Bone marrow (tissue), 2 donors: Measurements from ENCODE around the gene ZSCAN2.
"Not testable (repeated sequence)": the region's sequence is repeated elsewhere in the genome, so short reads cannot be mapped to it uniquely, and the experiment has no call there.

Experiments
- DNase-seq, 2 donors: peaks; one replicate each; lab custom pipeline; 2025; lab: John Stamatoyannopoulos, UW

Gene ZSCAN2

DNA sequence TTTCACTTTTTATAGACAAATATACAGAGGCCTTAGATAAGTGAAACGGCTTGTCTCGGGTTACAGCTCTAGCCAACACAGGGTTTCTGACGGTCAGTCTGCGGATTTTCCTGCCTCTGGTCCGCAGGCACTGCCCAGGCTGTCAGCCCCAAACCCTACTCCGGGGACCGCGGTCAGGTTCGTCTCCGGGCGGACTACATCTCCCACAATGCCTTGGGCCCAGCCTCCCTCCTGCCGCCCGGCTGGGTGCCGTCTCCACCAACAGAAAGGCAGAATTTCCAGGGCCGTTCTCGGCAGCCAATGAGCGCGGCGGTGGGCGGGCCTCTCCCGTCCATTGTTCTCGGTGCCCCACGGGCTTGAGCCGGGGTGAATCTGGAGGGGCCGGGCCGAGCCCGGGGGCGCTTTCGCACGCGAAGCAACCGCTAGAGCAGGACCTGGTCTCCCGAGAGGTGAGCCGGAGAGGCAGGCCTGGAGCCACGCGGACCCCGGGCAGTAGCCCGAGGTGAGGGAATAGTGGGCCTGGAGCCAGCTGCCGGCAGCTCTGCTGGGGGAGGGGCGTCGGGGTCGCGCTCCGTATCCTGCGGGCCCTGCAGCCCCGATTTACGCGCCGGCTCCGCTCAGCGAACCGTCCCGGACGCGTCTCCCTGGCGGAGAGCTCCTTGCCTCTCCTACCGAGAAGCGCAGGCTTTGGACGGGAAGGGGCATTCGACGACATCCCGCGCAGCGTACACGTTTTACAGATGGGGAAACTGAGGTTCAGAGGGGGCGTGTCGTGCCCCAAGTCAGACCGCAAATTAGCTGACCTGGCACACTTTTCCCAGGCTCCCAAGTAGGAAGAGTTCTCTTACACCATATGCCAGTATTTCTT, at the start of gene ZSCAN2:
ZSCAN2 (plus strand) TSS at position 323 of the 868 bp plus-strand sequence. CDS start 2,919 bp downstream, outside the sequence.
- peak; percentile 80 to 90 for DNase-seq

- not testable (repeated sequence) for DNase-seq
Measured at GRCh38 chr15:84551624-84552023, 49.2 kb upstream of the ZSCAN2 start.

DNA sequence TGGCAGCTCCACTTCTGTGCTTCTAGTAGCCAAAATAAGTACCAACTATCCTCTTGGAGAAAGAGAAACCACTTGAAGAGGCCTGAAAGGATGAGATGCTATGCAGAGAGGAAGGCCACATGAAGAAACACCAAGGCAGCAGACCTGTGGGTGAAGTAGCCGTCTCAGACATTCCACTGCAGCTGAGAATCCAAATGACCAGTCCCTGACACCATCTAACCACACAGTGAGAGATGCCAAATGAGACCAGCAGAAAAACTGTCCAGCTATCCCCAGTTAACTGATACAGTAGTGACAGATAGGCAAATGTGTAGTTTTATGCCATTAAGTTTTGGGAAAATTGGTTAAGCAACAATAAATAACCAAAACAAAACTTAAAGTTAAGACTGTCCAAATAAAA, 47.9 kb upstream of the ZSCAN2 start:
- DNase-seq: no peak

GRCh38 chr15:84556690-84557089, 44.1 kb upstream of the ZSCAN2 start:
- not testable (repeated sequence) for DNase-seq

DNA sequence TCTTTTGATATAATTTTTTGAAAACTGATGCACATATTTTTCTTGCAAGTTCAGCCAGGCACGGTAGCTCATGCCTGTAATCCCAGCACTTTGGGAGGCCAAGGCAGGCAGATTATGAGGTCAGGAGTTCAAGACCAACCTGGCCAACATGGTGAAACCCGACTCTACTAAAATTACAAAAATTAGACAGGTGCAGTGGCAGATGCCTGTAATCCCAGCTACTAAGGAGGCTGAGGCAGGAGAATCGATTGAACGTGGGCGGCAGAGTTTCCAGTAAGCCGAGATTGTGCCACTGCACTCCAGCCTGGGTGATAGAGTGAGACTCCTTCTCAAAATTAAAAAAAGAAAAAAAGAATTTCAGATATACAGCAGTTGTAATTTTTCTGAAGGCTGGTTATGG, 32.8 kb upstream of the ZSCAN2 start:
- DNase-seq: not testable (repeated sequence)

DNA sequence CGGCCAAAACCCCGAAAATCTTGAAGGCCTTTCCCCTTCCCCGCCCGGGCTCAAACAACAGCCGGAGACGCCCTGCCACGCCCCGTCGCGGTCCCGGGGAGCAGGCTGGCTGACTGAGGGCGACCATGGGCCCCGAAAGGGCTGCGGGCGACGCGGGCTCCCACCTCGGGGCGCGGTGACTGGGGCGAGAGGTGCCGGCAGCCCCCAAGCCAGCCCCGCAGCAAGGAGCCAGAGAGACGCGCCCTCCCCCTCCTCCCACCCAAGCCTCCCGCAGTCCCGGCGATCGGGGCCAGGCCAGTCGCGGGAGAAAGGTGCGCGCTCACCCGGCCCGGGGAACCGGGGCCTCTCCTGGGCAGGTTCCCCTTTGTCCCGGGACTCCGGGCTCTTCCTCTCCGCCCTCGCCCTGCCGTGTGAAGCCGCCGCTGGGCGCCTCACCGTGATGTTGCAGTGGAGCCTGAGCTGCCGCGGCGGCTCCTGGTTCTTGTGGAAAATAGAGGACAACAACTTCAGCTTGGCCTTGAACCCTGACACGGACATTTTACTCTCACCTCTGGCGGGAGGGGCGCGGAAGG, 30.6 kb upstream of the ZSCAN2 start:
- DNase-seq: peak in 1 of 2 donors; percentile 71

DNA sequence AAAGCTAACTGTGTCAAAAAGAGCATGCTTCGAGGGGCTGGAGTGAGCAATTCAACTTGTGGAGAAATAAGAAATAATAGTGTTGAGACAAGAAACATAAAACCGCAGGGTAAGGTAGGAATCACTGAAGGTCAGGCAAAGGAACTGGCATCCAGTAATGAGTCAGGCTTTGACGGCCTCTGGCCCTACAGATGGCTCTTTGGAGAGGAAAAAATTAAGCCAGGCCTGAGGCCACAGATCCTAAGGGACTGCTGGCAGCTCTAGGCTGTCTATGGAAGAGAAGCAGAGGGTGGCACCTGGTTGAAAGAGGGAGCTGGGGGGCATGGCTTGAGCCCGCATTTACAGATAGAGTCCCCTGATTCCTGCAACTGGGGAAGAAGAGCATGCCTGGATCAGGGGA, 28.6 kb upstream of the ZSCAN2 start:
- DNase-seq: no peak

- no peak for DNase-seq
Measured at GRCh38 chr15:84575493-84575892, 25.3 kb upstream of the ZSCAN2 start.

DNA sequence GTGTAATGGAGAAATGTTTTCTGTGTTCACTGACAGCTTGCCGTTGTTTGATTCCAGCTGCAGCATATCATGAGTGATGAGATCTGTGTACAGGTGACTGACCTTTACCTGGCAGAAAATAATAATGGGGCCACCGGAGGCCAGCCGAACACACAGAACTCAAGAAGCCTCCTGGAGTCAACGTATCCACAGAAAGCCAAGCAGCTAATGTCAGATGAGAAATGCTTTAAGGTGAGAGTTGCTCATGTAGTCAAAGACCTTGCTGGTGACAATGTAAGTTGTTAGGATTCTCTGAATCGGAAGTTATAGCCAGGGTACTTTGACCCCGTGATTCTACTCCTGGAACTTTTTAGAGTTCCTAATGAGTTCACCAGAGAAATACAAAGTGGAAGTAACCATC, 22.9 kb upstream of the ZSCAN2 start:
- not testable (repeated sequence) for DNase-seq

DNA sequence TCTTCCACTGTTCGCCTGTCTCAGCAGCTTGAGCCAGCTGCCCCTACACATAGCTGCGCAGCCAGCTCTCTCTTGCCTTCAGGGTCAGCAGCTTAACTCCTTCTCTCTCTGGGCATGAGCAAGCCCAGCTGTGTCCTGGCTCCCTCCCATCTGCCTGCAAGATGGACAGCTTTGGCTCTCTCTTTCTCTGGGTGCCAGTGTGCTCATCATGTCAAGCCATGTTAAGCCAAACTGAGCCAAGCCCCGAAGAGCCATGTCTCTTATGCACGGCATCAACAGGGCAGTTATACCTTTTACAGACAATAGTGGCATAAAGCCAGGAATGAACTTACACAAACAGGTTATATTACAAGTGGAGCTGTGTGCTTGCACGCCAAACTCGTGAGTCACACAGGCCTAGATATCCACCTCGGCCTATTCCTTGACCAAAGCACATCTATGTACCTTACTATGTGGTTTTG, 21.5 kb upstream of the ZSCAN2 start:
- DNase-seq: not testable (repeated sequence)

DNA sequence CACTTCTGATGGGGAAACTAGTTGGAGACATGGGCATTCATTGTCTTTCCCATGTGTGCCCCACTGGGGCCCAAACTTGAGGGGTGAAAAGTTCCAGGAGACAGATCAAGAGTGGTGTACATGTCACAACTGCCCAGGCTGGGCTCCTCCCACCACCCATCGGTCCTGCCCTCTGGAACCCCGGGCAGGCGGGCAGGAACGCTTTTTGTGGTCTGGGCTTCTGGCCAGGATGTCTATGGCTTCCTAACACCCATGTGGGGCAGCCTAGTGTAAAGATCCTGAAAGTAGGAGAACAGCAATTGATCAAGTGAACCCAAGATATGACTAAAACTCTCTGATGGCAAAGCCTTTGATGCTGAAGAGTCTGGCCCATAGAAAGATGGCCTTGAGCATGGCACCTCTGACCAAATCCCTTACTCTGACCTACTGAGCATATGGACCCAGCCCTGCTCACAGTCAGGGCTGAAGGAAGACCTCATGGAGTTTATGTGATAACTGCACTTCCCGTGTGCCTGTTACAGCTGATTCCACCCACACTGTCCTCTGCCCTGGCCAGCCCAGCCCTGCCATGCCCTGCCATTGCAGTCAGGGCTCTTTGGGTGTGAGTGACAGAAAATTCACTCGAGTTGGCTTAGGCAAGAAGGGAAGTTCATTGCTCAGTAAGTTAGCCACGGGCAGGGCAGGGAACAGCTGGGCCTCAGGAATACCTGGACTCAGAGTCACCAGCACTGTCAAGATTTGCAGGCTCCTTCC, 19.0 kb upstream of the ZSCAN2 start:
- DNase-seq: not testable (repeated sequence)

DNA sequence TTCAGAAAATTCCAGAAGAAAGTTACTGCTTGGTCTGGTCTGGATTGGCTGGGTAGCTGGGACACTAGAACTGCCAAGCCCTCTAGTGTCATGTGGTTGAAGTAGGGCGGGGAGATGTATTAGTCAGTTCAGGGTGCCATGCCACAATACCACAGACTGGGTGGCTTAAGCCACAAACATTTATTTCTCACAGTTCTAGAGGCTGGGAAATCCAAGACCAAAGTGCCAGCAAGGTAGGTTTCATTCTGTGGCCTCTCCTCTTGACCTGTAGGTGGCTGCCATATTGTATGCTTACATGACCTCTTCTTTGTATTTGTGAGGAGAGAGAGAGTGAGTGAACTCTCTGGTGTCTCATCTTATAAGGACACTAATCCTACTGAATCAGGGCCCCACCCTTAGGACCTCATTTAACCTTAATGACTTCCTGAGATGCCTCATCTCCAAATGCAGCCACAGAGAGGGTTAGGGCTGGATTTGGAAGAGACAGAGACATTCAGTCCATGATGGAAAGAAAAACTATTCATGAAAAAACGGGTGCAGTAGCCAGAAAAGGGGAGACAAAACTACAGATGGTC, 18.1 kb upstream of the ZSCAN2 start:
- no peak for DNase-seq

DNA sequence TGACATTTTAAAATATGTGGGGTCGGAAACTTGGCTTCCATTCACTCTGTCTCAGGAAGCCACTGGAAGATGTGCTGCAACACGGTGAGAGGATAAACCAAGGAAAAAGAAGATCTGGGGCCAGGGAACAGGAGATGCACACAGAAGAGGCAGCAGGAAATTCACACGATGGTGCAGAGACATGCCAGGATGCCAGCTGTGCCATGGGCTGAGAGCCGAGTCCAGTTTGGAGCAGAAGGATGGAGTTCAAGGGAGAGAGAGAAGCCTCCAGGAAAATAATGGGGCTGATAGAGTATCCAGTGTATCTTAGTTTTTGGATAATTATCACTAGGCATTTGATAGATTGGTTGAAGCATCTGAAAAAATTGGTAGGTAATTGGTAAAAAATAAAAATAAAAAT, 16.9 kb upstream of the ZSCAN2 start:
- not testable (repeated sequence) for DNase-seq

GRCh38 chr15:84586696-84587095, 14.1 kb upstream of the ZSCAN2 start:
- no peak for DNase-seq

GRCh38 chr15:84588053-84588874, 12.5 kb upstream of the ZSCAN2 start:
- DNase-seq: peak; percentile 65 to 67

GRCh38 chr15:84590406-84590805, 10.4 kb upstream of the ZSCAN2 start:
- no peak for DNase-seq

GRCh38 chr15:84591815-84592214, 9.0 kb upstream of the ZSCAN2 start:
- no peak for DNase-seq

DNA sequence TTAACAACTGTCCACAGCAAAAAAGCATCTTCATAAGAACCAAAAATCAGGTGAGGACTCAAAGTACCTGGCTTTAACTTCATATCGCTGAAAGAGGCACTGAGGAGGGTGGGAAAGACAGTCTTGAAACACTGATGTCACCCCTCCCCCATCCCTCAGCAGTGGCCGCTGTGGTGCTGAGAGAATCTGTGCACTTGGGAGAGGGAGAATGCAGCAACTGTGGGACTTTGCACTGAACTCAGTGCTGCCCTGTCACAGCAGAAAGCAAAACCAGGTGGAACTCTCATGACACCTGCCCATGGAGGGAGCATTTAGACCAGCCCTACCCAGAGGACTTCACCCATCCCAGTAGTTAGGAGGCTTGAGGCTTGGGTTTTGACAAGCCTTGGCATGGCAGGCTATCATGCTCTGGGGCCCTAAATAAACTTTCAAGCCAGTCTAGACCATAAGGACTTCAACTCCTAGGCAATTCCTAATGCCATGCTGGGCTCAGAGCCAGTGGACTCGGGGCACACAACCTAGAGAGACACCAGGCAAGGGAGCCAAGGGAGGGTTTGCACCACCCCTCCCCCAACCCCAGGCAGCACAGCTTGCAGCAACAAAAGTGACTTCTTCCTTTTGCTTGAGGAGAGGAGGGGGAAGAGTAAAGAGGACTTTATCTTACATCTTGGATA, 6.1 kb upstream of the ZSCAN2 start:
- no peak for DNase-seq

- DNase-seq: no peak
Measured at GRCh38 chr15:84595660-84596059, 5.1 kb upstream of the ZSCAN2 start.

DNA sequence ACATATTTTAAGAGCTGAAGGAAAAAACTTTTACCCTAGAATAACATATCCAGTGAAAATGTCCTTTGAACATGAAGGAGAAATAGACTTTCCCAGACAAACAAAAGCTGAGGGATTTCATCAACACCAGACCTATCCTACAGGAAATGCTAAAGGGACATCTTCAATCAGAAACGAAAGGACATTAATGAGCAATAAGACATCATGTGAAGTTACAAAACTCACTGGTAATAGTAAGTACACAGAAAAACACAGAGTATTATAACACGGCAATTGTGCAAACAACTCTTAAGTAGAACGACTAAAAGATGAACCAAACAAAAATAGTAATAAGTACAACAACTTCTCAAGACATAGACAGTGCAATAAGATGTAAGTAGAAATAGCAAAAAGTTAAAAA, 3.5 kb upstream of the ZSCAN2 start:
- no peak for DNase-seq

DNA sequence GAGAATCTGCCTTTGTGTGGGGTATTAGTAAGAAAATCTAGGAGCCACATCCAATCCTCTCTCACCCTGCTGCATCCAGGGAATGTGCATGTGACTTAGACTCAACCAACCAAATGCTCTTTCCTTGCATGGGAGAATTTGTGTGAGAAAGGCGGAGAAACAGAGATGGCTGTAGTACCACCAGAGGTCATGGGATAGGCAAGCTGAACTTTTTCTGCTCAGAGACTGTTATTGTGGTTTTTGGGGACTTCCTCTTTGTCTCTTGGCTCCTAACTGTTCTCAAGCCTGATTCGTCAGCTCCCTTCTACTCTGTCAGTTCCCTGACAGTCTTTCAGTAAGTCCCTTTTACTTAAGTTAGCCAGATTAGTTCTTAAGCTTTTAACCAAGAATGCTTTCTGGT, 2.6 kb upstream of the ZSCAN2 start:
- DNase-seq: peak in 1 of 2 donors; percentile 94
